HepG2 (cell line): ENCODE data around the gene STYXL2. TPM values are rescaled to one million over a fixed set of nuclear protein-coding genes. Genes with fewer than 3 reads are reported as not detected.

Source experiments
- ATAC-seq: fragments of 200-7000 bp; cut with Tn5 transposase; 3 replicates; pipeline ENCODE4 v1.9.1; 2020; ENCODE audit warnings: mild to moderate bottlenecking, moderate library complexity
- BruUV-seq: library from RNA; stranded (reverse); fragments of 400-500 nt; replicated peaks from 2 replicates; lab custom pipeline; 2021; lab: Mats Ljungman, UMichigan
- CTCF ChIA-PET: fragments of 300-600 bp; formaldehyde crosslinking; extraction: SDS; loops from one replicate; lab custom pipeline; 2021; ENCODE audit warnings: low total read pairs, inconsistent platforms, low intra/inter-chr PET ratio; lab: Yijun Ruan, JAX
- POLR2A ChIA-PET: fragments of 350-600 bp; sonication (Branson Sonifier 250); formaldehyde crosslinking; loops from one replicate; lab custom pipeline; 2020; ENCODE audit warnings: antibody characterized with exemption, inconsistent platforms; lab: Yijun Ruan, JAX
- DNase-seq: peaks from one replicate; pipeline ENCODE4 v3.0.0-alpha.2; 2015; ENCODE audit warnings: low spot score
- FAIRE-seq: peaks from 3 replicates; lab custom pipeline; 2011; peaks lifted over from hg19 to GRCh38; lab: Jason Lieb, UNC
- H2AFZ ChIP-seq: one replicate; pipeline ENCODE4 v1.6.1; 2011; ENCODE audit warnings: low read length, inconsistent platforms
- H3K27ac ChIP-seq: fragments of 300-600 bp; 3 replicates; pipeline ENCODE4 v1.8.0; 2011; ENCODE audit warnings: mixed run types, mild to moderate bottlenecking, mixed read lengths, low read length, inconsistent platforms; ENCODE audit not compliant: insufficient read depth; ENCODE audit errors: extremely low read length
- H3K27me3 ChIP-seq, 2 experiments: fragments of 200-600 bp in 1 of 2; 2 replicates in 1 of 2; 3 replicates in 1 of 2; pipeline versions ENCODE4 v1.6.0 to v1.8.0; 2011; ENCODE audit warnings: low read length in 2 of 2, mild to moderate bottlenecking in 2 of 2, moderate library complexity in 2 of 2, inconsistent platforms in 1 of 2; ENCODE audit not compliant: insufficient read depth in 2 of 2, control insufficient read depth in 1 of 2
- H3K36me3 ChIP-seq, 2 experiments: fragments of 200-600 bp in 1 of 2; replicated peaks in 1 of 2; 2 replicates in 1 of 2; 3 replicates in 1 of 2; pipeline versions ENCODE4 v1.5.1 to v1.8.0; 2011; ENCODE audit warnings: low read length in 2 of 2, inconsistent platforms in 1 of 2; ENCODE audit not compliant: insufficient read depth in 2 of 2, control insufficient read depth in 1 of 2
- H3K4me1 ChIP-seq: 2 replicates; pipeline ENCODE4 v1.5.1; 2012; ENCODE audit warnings: low read length, inconsistent platforms; ENCODE audit not compliant: insufficient read depth
- H3K4me2 ChIP-seq: 2 replicates; pipeline ENCODE4 v1.6.0; 2011; ENCODE audit warnings: low read depth, low read length, inconsistent platforms
- H3K4me3 ChIP-seq, 3 experiments: fragments of 200-600 bp in 1 of 3; sonication (generic), shearing (Covaris generic) in 1 of 3; replicated peaks in 1 of 3; 2 replicates each; pipeline ENCODE4 v1.5.1; 2011 to 2016; ENCODE audit warnings: low read length in 3 of 3, inconsistent platforms in 2 of 3, low read depth in 2 of 3, mild to moderate bottlenecking in 2 of 3, control low read depth in 1 of 3, mixed read lengths in 1 of 3; ENCODE audit not compliant: insufficient read depth in 1 of 3
- H3K79me2 ChIP-seq: one replicate; pipeline ENCODE4 v1.6.1; 2011; ENCODE audit warnings: low read length, inconsistent platforms; ENCODE audit not compliant: insufficient read depth
- H3K9ac ChIP-seq: 2 replicates; pipeline ENCODE4 v1.6.0; 2011; ENCODE audit warnings: mild to moderate bottlenecking, low read depth, low read length, inconsistent platforms; ENCODE audit not compliant: insufficient read depth
- H3K9me3 ChIP-seq: 2 replicates; pipeline ENCODE4 v1.5.1; 2012; ENCODE audit warnings: mild to moderate bottlenecking, low read length
- H4K20me1 ChIP-seq: 2 replicates; pipeline ENCODE4 v1.6.0; 2011; ENCODE audit warnings: inconsistent platforms, mild to moderate bottlenecking, low read length, moderate library complexity; ENCODE audit not compliant: insufficient read depth
- HOXA7 ChIP-seq: sonication (generic); formaldehyde crosslinking; IDR thresholded peaks from 2 replicates; pipeline ENCODE4 v1.8.1; 2022; ENCODE audit warnings: mild to moderate bottlenecking, missing genetic modification reagents, moderate library complexity
- NAIF1 ChIP-seq: sonication (generic); formaldehyde crosslinking; IDR thresholded peaks from 2 replicates; pipeline ENCODE4 v1.5.0; 2020; ENCODE audit warnings: mild to moderate bottlenecking, missing genetic modification reagents, borderline replicate concordance
- SAP130 ChIP-seq: IDR thresholded peaks from 2 replicates; pipeline ENCODE4 v1.6.1; 2016; ENCODE audit warnings: low read depth
- SPEN ChIP-seq: sonication (generic); formaldehyde crosslinking; IDR thresholded peaks from 2 replicates; pipeline ENCODE4 v1.5.1; 2020; ENCODE audit warnings: low read depth, mild to moderate bottlenecking, missing genetic modification reagents
- WGBS: methylation state at CpG from one replicate; pipeline ENCODE4 v1.1.6; 2017; ENCODE audit warnings: low lambda C conversion rate; 5-methylcytosine and 5-hydroxymethylcytosine counted together
- in situ Hi-C: cut with HindIII; loops from 2 replicates; pipeline ENCODE4 v1.10.0; 2017; ENCODE audit warnings: low pct_unique_long_range_greater_than_20kb; ENCODE audit not compliant: extremely low pct_ligation_motif_present
- intact Hi-C: fragments of 100-400 bp; cut with micrococcal nuclease; formaldehyde crosslinking; loops from one replicate; pipeline ENCODE4 v1.10.0; 2022; ENCODE audit not compliant: unreplicated experiment
- polyA plus RNA-seq, 8 experiments: library from polyadenylated mRNA; depleted of rRNA in 3 of 8; stranded (reverse) in 7 of 8; unstranded in 1 of 8; fragments of >200 nt; fragmentation: Illumina TruSeq in 4 of 8; extraction: Trizol in 4 of 8; gene quantifications; 2 replicates each; pipeline versions ENCODE4 v1.2.1 to v1.2.3, GENCODE V29; 2011 to 2016; ENCODE audit warnings: low read depth in 4 of 8, missing spikeins in 1 of 8, mixed read lengths in 1 of 8; ENCODE audit not compliant: insufficient read depth in 1 of 8
- total RNA-seq, 5 experiments: library from RNA; depleted of rRNA; stranded (reverse); fragments of >200 nt; fragmentation: Illumina TruSeq; extraction: Trizol; gene quantifications; 2 replicates each; pipeline ENCODE4 v1.2.3, GENCODE V29; 2016; ENCODE audit warnings: low read depth in 1 of 5
- TF ChIP-seq, protein P1 (sequence below): sonication (generic); formaldehyde crosslinking; IDR thresholded peaks from 2 replicates; pipeline ENCODE4 v1.4.0; 2020; ENCODE audit warnings: mild to moderate bottlenecking, missing genetic modification reagents

Gene STYXL2
- total and polyA plus RNA-seq, 2 of the 13 experiments (the other 11 are each of a cell fraction or from before 2014, with no cell fraction given), result not detected

DNA sequence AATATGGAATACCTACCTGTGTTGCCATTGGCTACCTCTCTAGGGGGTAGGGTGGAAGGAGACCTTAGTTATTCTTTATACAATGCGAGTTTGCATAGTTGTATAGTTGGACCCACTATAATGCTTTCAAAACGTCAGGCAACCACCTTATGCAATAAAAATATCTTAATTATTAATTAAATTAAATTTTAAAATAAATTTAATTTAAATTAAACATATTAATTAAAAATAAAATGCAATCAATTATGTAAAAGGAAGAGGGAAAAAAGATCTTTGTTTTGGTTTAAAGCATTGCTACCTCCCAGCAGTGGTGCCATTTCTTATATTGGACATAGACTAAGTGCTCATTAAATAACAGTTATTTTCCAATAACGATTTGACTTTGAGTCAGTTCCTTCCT is 26.0 kb upstream of the STYXL2 start:
- no peak for DNase-seq
- Histone ChIP-seq H3K27me3 (peaks cover 3 to 49% of the 10 kb centered on the region in 2 experiments; a peak in 3 of 5 replicates), H3K79me2 (no peaks in the 10 kb centered on the region), H3K4me1 (no peaks in the 10 kb centered on the region), H3K27ac (no peak overlapping the region), H3K4me2 (no peak overlapping the region), H3K9ac (no peak overlapping the region), H4K20me1 (no peaks in the 10 kb centered on the region), H3K4me3 (no peak overlapping the region), H3K36me3 (no peaks in the 10 kb centered on the region), H2AFZ (no peak overlapping the region), H3K9me3 (no peaks in the 10 kb centered on the region)
- WGBS, result 2% methylated on average over 3 of the region's 3 CpGs
- TF ChIP-seq SAP130 (CRISPR knock-in tag), result no peak
- TF ChIP-seq SPEN (CRISPR knock-in tag), result no peak
- no TSS peak for BruUV-seq
- no peak for FAIRE-seq
- ChIA-PET CTCF (interaction anchor here (2.5 kb wide), 1 partner anchor 374 kb away, joined by 19 read pairs; no protein-coding TSS in a partner anchor), POLR2A (no interaction called here)
- ATAC-seq, result no peak
- intact Hi-C loops (loop anchor here (2.0 to 5.0 kb wide), 4 partner anchors 199 to 389 kb away; no protein-coding TSS in a partner anchor), in situ Hi-C loops (loop anchor here (5.0 to 10.0 kb wide), 4 partner anchors 59 to 467 kb away; no protein-coding TSS in a partner anchor)

DNA sequence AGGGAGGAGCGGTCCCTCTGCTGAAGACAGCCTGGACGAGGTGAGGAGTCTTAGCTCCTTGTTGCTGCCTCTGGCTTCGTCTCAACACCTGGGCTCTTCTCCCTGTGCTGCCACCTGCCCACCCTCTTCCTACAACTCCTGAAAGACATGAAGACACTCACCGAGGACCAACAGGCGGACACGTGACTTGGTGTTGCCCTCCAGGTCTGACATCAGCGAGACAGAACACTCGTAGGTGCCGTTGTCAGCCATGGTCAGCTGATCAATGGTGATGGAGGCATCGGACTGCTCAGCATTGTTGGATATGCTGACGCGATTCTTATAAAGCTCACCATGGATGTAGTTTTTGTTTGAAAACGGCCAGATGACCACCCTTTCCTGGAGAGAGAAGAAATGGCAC is 25.1 kb upstream of the STYXL2 start:
- no peak for FAIRE-seq

More for the DNA sequence above, 25.1 kb upstream of the STYXL2 start:
- no peaks in the 10 kb centered on the region for H3K4me1 ChIP-seq
- no peak overlapping the region for H2AFZ ChIP-seq
- BruUV-seq, result no TSS peak
- no peaks in the 10 kb centered on the region for H3K9me3 ChIP-seq
- H3K27ac ChIP-seq, result no peak overlapping the region
- no peak for DNase-seq
- in situ Hi-C loops (loop anchor here (5.0 to 10.0 kb wide), 4 partner anchors 59 to 466 kb away; no protein-coding TSS in a partner anchor), intact Hi-C loops (loop anchor here (5.0 kb wide), 3 partner anchors 199 to 389 kb away; no protein-coding TSS in a partner anchor)
- H4K20me1 ChIP-seq, result no peaks in the 10 kb centered on the region
- no peaks in the 10 kb centered on the region for H3K36me3 ChIP-seq
- ChIA-PET CTCF (no interaction called here), POLR2A (no interaction called here)
- H3K27me3 ChIP-seq, result peaks cover 3 to 49% of the 10 kb centered on the region in 2 experiments; a peak in 3 of 5 replicates
- WGBS, result 19% methylated on average over 5 of the region's 13 CpGs
- H3K4me3 ChIP-seq, result no peak overlapping the region
- H3K79me2 ChIP-seq, result no peaks in the 10 kb centered on the region
- ATAC-seq, result no peak
- no peak overlapping the region for H3K4me2 ChIP-seq
- TF ChIP-seq NAIF1 (CRISPR knock-in tag), result no peak
- no peak for TF ChIP-seq HOXA7
- TF ChIP-seq, protein P1, sequence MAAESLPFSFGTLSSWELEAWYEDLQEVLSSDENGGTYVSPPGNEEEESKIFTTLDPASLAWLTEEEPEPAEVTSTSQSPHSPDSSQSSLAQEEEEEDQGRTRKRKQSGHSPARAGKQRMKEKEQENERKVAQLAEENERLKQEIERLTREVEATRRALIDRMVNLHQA (CRISPR knock-in tag), result no peak
- no peak overlapping the region for H3K9ac ChIP-seq
